Adrenal gland (tissue), 12 donors: Measurements from ENCODE around the gene PDIA5. TPM values are rescaled to one million over a fixed set of nuclear protein-coding genes. Genes with fewer than 3 reads are reported as not detected.

ENCODE experiments used
- DNase-seq, 7 donors: peaks; one replicate each; pipeline ENCODE4 v3.0.0-alpha.2; 2019 to 2020
- H3K27ac ChIP-seq, 5 donors: fragments of 200-600 bp; sonication (generic) in 4 of 5; 1 replicate in 3 of 5; 2 replicates in 2 of 5; pipeline versions ENCODE4 v1.5.1 to v1.8.0; 2016 to 2020; ENCODE audit warnings: mild to moderate bottlenecking in 1 of 5
- H3K27me3 ChIP-seq: fragments of 200-600 bp; 2 replicates; pipeline ENCODE4 v1.8.0; 2021
- H3K36me3 ChIP-seq, 2 donors: fragments of 200-600 bp; replicated peaks in 1 of 2; 1 replicate in 1 of 2; 2 replicates in 1 of 2; pipeline versions ENCODE4 v1.5.1 to v1.8.0; 2018 to 2022
- H3K4me1 ChIP-seq, 2 donors: fragments of 200-600 bp; replicated peaks in 1 of 2; 1 replicate in 1 of 2; 2 replicates in 1 of 2; pipeline versions ENCODE4 v1.5.1 to v1.8.0; 2018 to 2021
- H3K4me3 ChIP-seq, 4 donors: fragments of 200-600 bp; sonication (generic) in 3 of 4; one replicate each; pipeline ENCODE4 v1.5.1; 2016 to 2018
- H3K9me3 ChIP-seq, 3 donors: fragments of 200-600 bp; sonication (generic) in 1 of 3; replicated peaks in 1 of 3; 1 replicate in 2 of 3; 2 replicates in 1 of 3; pipeline versions ENCODE4 v1.5.1 to v1.8.0; 2016 to 2021
- POLR2A ChIP-seq, 2 donors: fragments of 450-650 bp; IDR thresholded peaks; one replicate each; pipeline ENCODE4 v1.6.1; 2017; ENCODE audit warnings: antibody characterized with exemption in 2 of 2, mild to moderate bottlenecking in 2 of 2, moderate library complexity in 1 of 2
- WGBS, 4 donors: extraction: QIAGEN DNeasy Blood & Tissue Kit in 2 of 4; methylation state at CpG; one replicate each; pipeline versions ENCODE4 v1.1.5 to v1.1.7; 2013 to 2017; 5-methylcytosine and 5-hydroxymethylcytosine counted together
- intact Hi-C, 2 donors: fragments of 100-400 bp; cut with DNase I; formaldehyde crosslinking; loops; one replicate each; pipeline versions ENCODE4 v1.14.1 to v1.15.0; 2022 to 2023
- polyA plus RNA-seq, 3 donors: library from polyadenylated mRNA; stranded (reverse); fragments of 200-250 nt in 2 of 3; fragments of 350-450 nt in 1 of 3; fragmentation: Illumina TruSeq in 1 of 3; extraction: RNeasy Lipid Tissue Mini Kit (QIAGEN cat#74804) in 1 of 3; gene quantifications; one replicate each; pipeline ENCODE4 v1.2.3, GENCODE V29; 2013 to 2014
- total RNA-seq, 9 donors: library from RNA; depleted of rRNA in 4 of 9; stranded (reverse); fragments of >200 nt in 4 of 9; fragments of 120-200 nt in 1 of 9; fragmentation: NEBNext Ultra II Directional in 1 of 9; extraction: Animal tissue kit (Norgen Biotek cat#: 25700) in 1 of 9; gene quantifications; one replicate each; pipeline versions ENCODE4 v1.1.0 to v1.2.4, GENCODE V29; 2013 to 2023
- TF ChIP-seq, protein P1 (sequence below), 6 experiments: fragments of 450-650 bp in 4 of 6; fragments of 200-600 bp in 2 of 6; sonication (generic) in 1 of 6; IDR thresholded peaks; 1 replicate in 5 of 6; 2 replicates in 1 of 6; pipeline versions ENCODE4 v1.5.1 to v1.8.0; 2016 to 2021; ENCODE audit warnings: antibody characterized with exemption in 6 of 6, mild to moderate bottlenecking in 2 of 6, moderate library complexity in 1 of 6
- donor health status: healthy with polysubstance abuse.
- donor health status: Bipolar disorder and iron deficiency.
- donor health status: DM: yes; HTN: yes; CAD: no.
- donor health status: DM: no; HTN: no; CAD: no.
- donor health status: DM: no; HTN: no; CAD: no.
- donor health status: DM: yes; HTN: yes; CAD: no.

PDIA5 gene
- total and polyA plus RNA-seq, 12 donors = 18.9 to 88.9 (median 50.9) TPM

DNA sequence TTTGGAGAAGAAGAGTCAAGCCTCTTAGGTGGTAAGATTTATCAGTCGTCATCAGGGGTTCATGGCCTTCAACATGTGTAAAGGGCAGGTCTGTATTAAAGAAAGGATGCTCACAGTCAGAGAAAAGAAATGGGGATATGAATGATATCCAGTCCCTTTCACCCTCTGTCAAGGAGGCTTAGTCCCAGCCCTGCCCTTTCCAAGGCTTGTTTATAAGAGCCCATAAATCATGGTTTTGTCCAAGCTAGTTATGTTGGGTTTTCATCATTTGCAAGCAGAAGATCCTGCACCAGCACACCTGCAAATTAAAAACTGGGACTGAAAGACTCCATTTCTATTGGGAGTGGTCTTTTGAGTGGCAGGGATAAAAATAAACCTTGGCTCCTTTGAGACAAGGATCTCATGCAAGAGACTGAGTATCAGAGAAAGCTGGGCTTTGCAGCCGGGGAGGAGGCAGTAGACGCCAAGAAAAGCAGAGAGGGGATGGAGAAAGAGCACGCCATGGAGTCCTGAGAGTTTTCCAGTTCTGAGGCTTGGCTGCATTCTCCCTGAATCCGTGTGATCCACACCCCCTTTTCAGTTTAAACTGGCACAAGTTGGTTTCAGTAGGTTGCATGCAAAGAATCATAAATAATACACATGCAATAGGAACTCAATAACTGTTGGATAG is 12.6 kb upstream of the PDIA5 start:
- TF ChIP-seq, protein P1, sequence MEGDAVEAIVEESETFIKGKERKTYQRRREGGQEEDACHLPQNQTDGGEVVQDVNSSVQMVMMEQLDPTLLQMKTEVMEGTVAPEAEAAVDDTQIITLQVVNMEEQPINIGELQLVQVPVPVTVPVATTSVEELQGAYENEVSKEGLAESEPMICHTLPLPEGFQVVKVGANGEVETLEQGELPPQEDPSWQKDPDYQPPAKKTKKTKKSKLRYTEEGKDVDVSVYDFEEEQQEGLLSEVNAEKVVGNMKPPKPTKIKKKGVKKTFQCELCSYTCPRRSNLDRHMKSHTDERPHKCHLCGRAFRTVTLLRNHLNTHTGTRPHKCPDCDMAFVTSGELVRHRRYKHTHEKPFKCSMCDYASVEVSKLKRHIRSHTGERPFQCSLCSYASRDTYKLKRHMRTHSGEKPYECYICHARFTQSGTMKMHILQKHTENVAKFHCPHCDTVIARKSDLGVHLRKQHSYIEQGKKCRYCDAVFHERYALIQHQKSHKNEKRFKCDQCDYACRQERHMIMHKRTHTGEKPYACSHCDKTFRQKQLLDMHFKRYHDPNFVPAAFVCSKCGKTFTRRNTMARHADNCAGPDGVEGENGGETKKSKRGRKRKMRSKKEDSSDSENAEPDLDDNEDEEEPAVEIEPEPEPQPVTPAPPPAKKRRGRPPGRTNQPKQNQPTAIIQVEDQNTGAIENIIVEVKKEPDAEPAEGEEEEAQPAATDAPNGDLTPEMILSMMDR (IDR thresholded peaks at IDR 0.05) = no peak
- TF ChIP-seq POLR2A (IDR thresholded peaks at IDR 0.05) = no peak
- Histone ChIP-seq H3K4me3 (no peak overlapping the region), H3K36me3 (no peaks in the 10 kb centered on the region), H3K4me1 (no peaks in the 10 kb centered on the region), H3K27me3 (no peaks in the 10 kb centered on the region), H3K9me3 (no peaks in the 10 kb centered on the region), H3K27ac (no peak overlapping the region)
- intact Hi-C loops = no loop called here
- no peak for DNase-seq
- 59 to 75% (median 73%) methylated on average over 5 of the region's 5 CpGs for WGBS, 4 donors

DNA sequence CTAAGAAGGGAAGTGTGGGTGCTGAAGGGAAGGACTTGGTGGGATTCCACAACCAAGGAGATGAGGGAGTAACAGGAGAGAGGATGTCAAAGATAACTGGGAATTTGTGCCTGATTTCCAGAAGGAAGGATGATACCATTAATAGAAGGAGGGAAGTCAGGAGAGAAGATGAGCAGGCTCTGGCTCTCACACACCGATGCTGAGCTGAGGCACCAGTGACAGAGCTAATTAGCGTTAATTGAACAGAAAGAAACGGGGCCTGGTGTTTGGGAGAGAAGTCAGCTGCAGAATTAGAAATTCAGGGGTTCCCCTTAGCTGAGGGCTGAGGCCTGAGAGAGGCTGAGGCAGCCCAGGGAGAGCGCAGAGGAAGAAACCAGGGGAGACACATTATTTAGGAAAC is 11.9 kb upstream of the PDIA5 start:
- Histone ChIP-seq H3K9me3 (no peaks in the 10 kb centered on the region), H3K36me3 (no peaks in the 10 kb centered on the region), H3K4me3 (no peak overlapping the region), H3K27me3 (no peaks in the 10 kb centered on the region), H3K27ac (no peak overlapping the region), H3K4me1 (no peaks in the 10 kb centered on the region)
- intact Hi-C loops = no loop called here
- WGBS, 4 donors = 80 to 92% (median 83%) methylated on average over 4 of the region's 4 CpGs
- no peak for TF ChIP-seq POLR2A (IDR thresholded peaks at IDR 0.05)
- TF ChIP-seq, protein P1 (IDR thresholded peaks at IDR 0.05) = no peak
- DNase-seq = no peak

DNA sequence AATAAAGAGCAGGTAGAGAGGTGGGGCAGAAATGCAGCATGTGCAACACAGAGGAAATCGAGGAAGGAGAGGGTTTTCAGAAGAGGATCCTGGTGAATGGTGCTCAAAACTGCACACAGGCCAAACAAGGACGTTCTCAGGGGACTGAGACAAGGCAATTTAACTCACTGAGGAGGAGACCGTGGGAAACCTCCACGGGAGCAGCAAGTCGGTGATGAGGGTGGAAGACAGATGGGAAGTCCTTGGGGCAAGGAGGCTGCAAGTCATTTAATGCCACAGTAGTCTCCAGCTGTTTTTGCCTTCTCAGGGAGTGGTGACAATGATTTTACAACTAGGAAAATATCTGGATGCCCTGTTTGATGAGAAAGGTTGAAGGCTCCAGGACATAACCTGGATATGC is 11.5 kb upstream of the PDIA5 start:
- TF ChIP-seq, protein P1 (IDR thresholded peaks at IDR 0.05) = no peak
- no peak for TF ChIP-seq POLR2A (IDR thresholded peaks at IDR 0.05)
- intact Hi-C loops = no loop called here
- Histone ChIP-seq H3K27ac (no peak overlapping the region), H3K4me3 (no peak overlapping the region), H3K4me1 (no peaks in the 10 kb centered on the region), H3K27me3 (no peaks in the 10 kb centered on the region), H3K9me3 (no peaks in the 10 kb centered on the region), H3K36me3 (no peaks in the 10 kb centered on the region)
- DNase-seq = no peak
- WGBS, 4 donors = 77 to 89% (median 81%) methylated on average over 5 of the region's 5 CpGs

DNA sequence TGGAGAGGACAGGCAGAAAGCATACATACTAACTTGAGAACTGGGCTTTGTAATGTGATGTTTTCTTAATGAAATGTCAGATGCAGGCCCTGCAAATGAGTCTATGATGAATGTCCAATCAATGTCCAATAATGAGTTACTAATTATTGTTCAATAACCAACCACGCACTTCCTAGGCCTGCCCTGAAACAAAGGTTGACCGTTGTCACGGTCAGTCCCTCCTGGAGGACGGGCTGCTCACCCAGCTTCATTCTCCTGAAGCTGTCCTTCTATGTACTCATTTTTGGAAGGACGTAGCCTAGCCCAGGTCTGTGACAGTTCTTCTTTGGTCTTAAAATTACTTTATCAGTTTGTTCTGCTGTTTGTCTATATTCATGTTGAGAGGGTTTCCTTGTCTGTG is 8.3 kb upstream of the PDIA5 start:
- DNase-seq = no peak
- H3K9me3 ChIP-seq = no peaks in the 10 kb centered on the region
- H3K4me1 ChIP-seq = no peaks in the 10 kb centered on the region
- 84 to 97% (median 92%) methylated on average over 5 of the region's 5 CpGs for WGBS, 4 donors
- intact Hi-C loops = no loop called here
- no peak overlapping the region for H3K4me3 ChIP-seq
- no peaks in the 10 kb centered on the region for H3K27me3 ChIP-seq
- no peak overlapping the region for H3K27ac ChIP-seq
- TF ChIP-seq, protein P1 (IDR thresholded peaks at IDR 0.05) = no peak
- no peak for TF ChIP-seq POLR2A (IDR thresholded peaks at IDR 0.05)
- no peaks in the 10 kb centered on the region for H3K36me3 ChIP-seq
